CD14-positive monocyte (primary cell): ENCODE results near the gene ZNF610. TPM values are rescaled to one million over a fixed set of nuclear protein-coding genes. Genes with fewer than 3 reads are reported as not detected.

Experiments
- DNase-seq, 3 donors: peaks; one replicate each; pipeline ENCODE4 v3.0.0-alpha.2; 2011 to 2022
- H2AFZ ChIP-seq: 2 replicates; pipeline ENCODE4 v1.6.0; 2012; ENCODE audit warnings: mild to moderate bottlenecking, low read depth, low read length, inconsistent platforms; ENCODE audit not compliant: insufficient read depth, poor library complexity, severe bottlenecking
- H3K27ac ChIP-seq, 2 donors: 1 replicate in 1 of 2; 2 replicates in 1 of 2; pipeline ENCODE4 v1.5.1; 2012 to 2013; ENCODE audit warnings: low read length in 2 of 2, control low read depth in 1 of 2, inconsistent platforms in 1 of 2, low read depth in 1 of 2, mild to moderate bottlenecking in 1 of 2
- H3K27me3 ChIP-seq, 2 donors: one replicate each; pipeline versions ENCODE4 v1.6.0 to v1.6.1; 2011 to 2013; ENCODE audit warnings: low read length in 2 of 2; ENCODE audit not compliant: control insufficient read depth in 2 of 2, insufficient read depth in 2 of 2
- H3K36me3 ChIP-seq, 2 donors: replicated peaks in 1 of 2; 1 replicate in 1 of 2; 2 replicates in 1 of 2; pipeline versions ENCODE4 v1.5.1 to v1.6.1; 2012 to 2013; ENCODE audit warnings: low read length in 2 of 2, control low read depth in 1 of 2, inconsistent platforms in 1 of 2, mild to moderate bottlenecking in 1 of 2; ENCODE audit not compliant: insufficient read depth in 2 of 2, control insufficient read depth in 1 of 2
- H3K4me1 ChIP-seq, 2 donors: 1 replicate in 1 of 2; 2 replicates in 1 of 2; pipeline versions ENCODE4 v1.5.1 to v1.6.1; 2012 to 2013; ENCODE audit warnings: low read length in 2 of 2, control low read depth in 1 of 2, inconsistent platforms in 1 of 2, mild to moderate bottlenecking in 1 of 2, moderate library complexity in 1 of 2; ENCODE audit not compliant: insufficient read depth in 2 of 2, control insufficient read depth in 1 of 2
- H3K4me2 ChIP-seq: replicated peaks from 2 replicates; pipeline ENCODE3; 2012; ENCODE audit warnings: low read length, moderate library complexity, mild to moderate bottlenecking; ENCODE audit not compliant: poor library complexity, severe bottlenecking; ENCODE audit errors: extremely low read depth
- H3K4me3 ChIP-seq, 3 experiments: fragments of 200-600 bp in 1 of 3; sonication (generic) in 1 of 3; replicated peaks in 1 of 3; 1 replicate in 2 of 3; 2 replicates in 1 of 3; pipeline ENCODE4 v1.5.1; 2011 to 2013; ENCODE audit warnings: low read length in 3 of 3, mild to moderate bottlenecking in 3 of 3, control low read depth in 2 of 3, low read depth in 2 of 3, inconsistent platforms in 1 of 3, moderate library complexity in 1 of 3
- H3K79me2 ChIP-seq: 2 replicates; pipeline ENCODE4 v1.6.0; 2012; ENCODE audit warnings: mild to moderate bottlenecking, control low read depth, inconsistent platforms, low read length, moderate library complexity; ENCODE audit not compliant: insufficient read depth
- H3K9ac ChIP-seq: 2 replicates; pipeline ENCODE4 v1.6.0; 2017; ENCODE audit warnings: low read length, mild to moderate bottlenecking; ENCODE audit not compliant: insufficient read depth, poor library complexity, severe bottlenecking
- H3K9me3 ChIP-seq, 2 donors: replicated peaks in 1 of 2; 1 replicate in 1 of 2; 2 replicates in 1 of 2; pipeline versions ENCODE4 v1.5.1 to v1.6.1; 2012 to 2013; ENCODE audit warnings: low read length in 2 of 2, control low read depth in 1 of 2; ENCODE audit not compliant: control insufficient read depth in 1 of 2, insufficient read depth in 1 of 2
- H4K20me1 ChIP-seq: 2 replicates; pipeline ENCODE4 v1.6.0; 2012; ENCODE audit warnings: mild to moderate bottlenecking, low read length, control low read depth, moderate library complexity; ENCODE audit not compliant: insufficient read depth
- H3K27ac Mint-ChIP-seq, 7 donors: one replicate each; pipeline ENCODE4 v1.8.0; 2020; ENCODE audit warnings: mild to moderate bottlenecking in 7 of 7, mixed read lengths in 7 of 7, moderate library complexity in 6 of 7, inconsistent platforms in 2 of 7
- H3K27me3 Mint-ChIP-seq, 3 donors: one replicate each; pipeline ENCODE4 v1.8.0; 2021 to 2022; ENCODE audit warnings: low read depth in 3 of 3, mild to moderate bottlenecking in 3 of 3, mixed read lengths in 3 of 3, moderate library complexity in 3 of 3, inconsistent platforms in 1 of 3
- H3K36me3 Mint-ChIP-seq, 2 donors: one replicate each; pipeline ENCODE4 v1.8.0; 2020; ENCODE audit warnings: mixed read lengths in 2 of 2, inconsistent platforms in 1 of 2, mild to moderate bottlenecking in 1 of 2
- H3K4me1 Mint-ChIP-seq: one replicate; pipeline ENCODE4 v1.8.0; 2020; ENCODE audit warnings: mild to moderate bottlenecking, mixed read lengths
- H3K4me3 Mint-ChIP-seq, 2 donors: one replicate each; pipeline ENCODE4 v1.8.0; 2020; ENCODE audit warnings: mild to moderate bottlenecking in 2 of 2, mixed read lengths in 2 of 2, moderate library complexity in 1 of 2
- H3K9me3 Mint-ChIP-seq, 7 donors: one replicate each; pipeline ENCODE4 v1.8.0; 2020 to 2022; ENCODE audit warnings: mixed read lengths in 7 of 7, mild to moderate bottlenecking in 6 of 7, moderate library complexity in 6 of 7, inconsistent platforms in 2 of 7
- WGBS: methylation state at CpG from one replicate; pipeline ENCODE4 v1.1.5; 2013; ENCODE audit warnings: missing lambda C conversion rate; ENCODE audit not compliant: insufficient coverage; 5-methylcytosine and 5-hydroxymethylcytosine counted together
- intact Hi-C, 2 donors: fragments of 100-400 bp; cut with micrococcal nuclease; formaldehyde crosslinking; loops; one replicate each; pipeline versions ENCODE4 v1.15.0 to v1.15.1; 2023
- polyA plus RNA-seq, 3 donors: library from polyadenylated mRNA; depleted of rRNA in 1 of 3; unstranded in 2 of 3; stranded (reverse) in 1 of 3; fragments of 300-500 nt in 2 of 3; fragments of >200 nt in 1 of 3; fragmentation: Illumina TruSeq in 2 of 3; gene quantifications; 1 replicate in 2 of 3; 2 replicates in 1 of 3; pipeline ENCODE4 v1.2.3, GENCODE V29; 2012 to 2021
- small RNA-seq: library from RNA; depleted of rRNA; stranded (forward); fragments of <200 nt; gene quantifications from one replicate; pipeline ENCODE3, GENCODE V24; 2012; ENCODE audit warnings: low read depth; ENCODE audit not compliant: insufficient read length
- TF ChIP-seq, protein P1 (sequence below): fragments of 200-600 bp; IDR thresholded peaks from one replicate; pipeline ENCODE4 v1.8.0; 2022; ENCODE audit warnings: antibody characterized with exemption, mild to moderate bottlenecking

The ZNF610 gene
- polyA plus RNA-seq, 3 donors, result not detected

DNA sequence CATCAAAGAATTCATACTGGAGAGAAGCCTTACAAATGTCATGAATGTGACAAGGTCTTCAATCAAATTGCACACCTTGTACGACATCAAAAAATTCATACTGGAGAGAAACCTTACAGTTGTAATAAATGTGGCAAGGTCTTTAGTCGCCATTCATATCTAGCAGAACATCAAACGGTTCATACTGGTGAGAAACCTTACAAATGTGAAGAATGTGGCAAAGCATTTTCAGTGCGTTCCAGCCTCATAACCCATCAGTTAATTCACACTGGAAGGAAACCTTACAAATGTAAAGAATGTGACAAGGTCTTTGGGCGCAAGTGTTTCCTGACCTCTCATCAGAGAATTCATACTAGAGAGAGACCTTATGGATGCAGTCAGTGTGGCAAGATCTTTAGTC is 79.7 kb downstream of the ZNF610 start:
- Mint-ChIP-seq H3K9me3 (peaks cover 43 to 93% (median 89%) of the 10 kb centered on the region in 7 donors), H3K4me3 (no peak overlapping the region), H3K36me3 (peaks cover 3 to 9% of the 10 kb centered on the region in 2 donors), H3K27ac (no peak overlapping the region), H3K27me3 (no peaks in the 10 kb centered on the region), H3K4me1 (no peaks in the 10 kb centered on the region)
- H3K4me3 ChIP-seq, result peak overlapping the region in 1 of 3 experiments; percentile 23
- no peak overlapping the region for H3K27ac ChIP-seq
- WGBS, result 83% methylated on average over 1 of the region's 5 CpGs
- no peaks in the 10 kb centered on the region for H3K4me1 ChIP-seq
- no peak for DNase-seq
- no peak overlapping the region for H3K4me2 ChIP-seq
- TF ChIP-seq, protein P1, sequence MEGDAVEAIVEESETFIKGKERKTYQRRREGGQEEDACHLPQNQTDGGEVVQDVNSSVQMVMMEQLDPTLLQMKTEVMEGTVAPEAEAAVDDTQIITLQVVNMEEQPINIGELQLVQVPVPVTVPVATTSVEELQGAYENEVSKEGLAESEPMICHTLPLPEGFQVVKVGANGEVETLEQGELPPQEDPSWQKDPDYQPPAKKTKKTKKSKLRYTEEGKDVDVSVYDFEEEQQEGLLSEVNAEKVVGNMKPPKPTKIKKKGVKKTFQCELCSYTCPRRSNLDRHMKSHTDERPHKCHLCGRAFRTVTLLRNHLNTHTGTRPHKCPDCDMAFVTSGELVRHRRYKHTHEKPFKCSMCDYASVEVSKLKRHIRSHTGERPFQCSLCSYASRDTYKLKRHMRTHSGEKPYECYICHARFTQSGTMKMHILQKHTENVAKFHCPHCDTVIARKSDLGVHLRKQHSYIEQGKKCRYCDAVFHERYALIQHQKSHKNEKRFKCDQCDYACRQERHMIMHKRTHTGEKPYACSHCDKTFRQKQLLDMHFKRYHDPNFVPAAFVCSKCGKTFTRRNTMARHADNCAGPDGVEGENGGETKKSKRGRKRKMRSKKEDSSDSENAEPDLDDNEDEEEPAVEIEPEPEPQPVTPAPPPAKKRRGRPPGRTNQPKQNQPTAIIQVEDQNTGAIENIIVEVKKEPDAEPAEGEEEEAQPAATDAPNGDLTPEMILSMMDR, result no peak
- peaks cover 71 to 100% of the 10 kb centered on the region in 2 donors for H3K9me3 ChIP-seq
- H2AFZ ChIP-seq, result no peak overlapping the region
- intact Hi-C loops, result no loop called here
- no peaks in the 10 kb centered on the region for H3K79me2 ChIP-seq
- no peak overlapping the region for H3K9ac ChIP-seq
- H3K36me3 ChIP-seq, result peaks cover 0 to 21% of the 10 kb centered on the region in 2 donors
- H4K20me1 ChIP-seq, result no peaks in the 10 kb centered on the region
- no peaks in the 10 kb centered on the region for H3K27me3 ChIP-seq

Small RNAs within 50 kb of the gene (small RNA-seq; reads per million reads assigned to genes)
- not detected for gene AC010332.1

Other genes starting within 250 kb of the ZNF610 start
- gene ZNF841, start 240.5 kb upstream of the ZNF610 start, polyA plus RNA-seq, result 1 to 10 TPM in 1 of 3 donors, under 1 TPM in 1, not detected in 1; 0.42 to 5.2 TPM
- gene ZNF616, start 196.3 kb upstream of the ZNF610 start, polyA plus RNA-seq, result 1 to 10 TPM in 2 of 3 donors, under 1 TPM in 1; 0.32 to 1.8 (median 1.1) TPM
- gene ZNF836, start 164.6 kb upstream of the ZNF610 start, polyA plus RNA-seq, result 1 to 10 TPM; 2.3 to 4.8 (median 2.6) TPM
- gene PPP2R1A, start 146.2 kb upstream of the ZNF610 start, polyA plus RNA-seq, result 100 to 1,000 TPM in 2 of 3 donors, 10 to 100 TPM in 1; 79.9 to 151 (median 127) TPM
- gene ZNF766, start 66.7 kb upstream of the ZNF610 start, polyA plus RNA-seq, result 10 to 100 TPM in 1 of 3 donors, 1 to 10 TPM in 2; 4.0 to 15.0 (median 8.8) TPM
- gene ZNF480, start 39.1 kb upstream of the ZNF610 start, polyA plus RNA-seq, result 1 to 10 TPM; 6.6 to 7.6 (median 7.4) TPM
- gene ZNF880, start 33.7 kb downstream of the ZNF610 start, polyA plus RNA-seq, result 1 to 10 TPM; 4.5 to 8.5 (median 5.5) TPM
- 1 to 10 TPM in 1 of 3 donors, under 1 TPM in 2; 0.67 to 4.8 (median 0.86) TPM for gene ZNF528, start 61.6 kb downstream of the ZNF610 start, polyA plus RNA-seq
- not detected for gene ZNF534, start 92.9 kb downstream of the ZNF610 start, polyA plus RNA-seq
- under 1 TPM in 1 of 3 donors, not detected in 2; 0.05 TPM for gene ZNF578, start 117.3 kb downstream of the ZNF610 start, polyA plus RNA-seq
- gene ZNF808, start 191.4 kb downstream of the ZNF610 start, polyA plus RNA-seq, result 1 to 10 TPM; 2.6 to 9.2 (median 3.4) TPM
- 1 to 10 TPM; 4.8 to 8.2 (median 5.6) TPM for gene ZNF701, start 234.0 kb downstream of the ZNF610 start, polyA plus RNA-seq